Vagina (tissue), 2 donors: ENCODE measurements around the gene TNFRSF6B. TPM values are rescaled to one million over a fixed set of nuclear protein-coding genes. Genes with fewer than 3 reads are reported as not detected.
A peak's percentile ranks its signal among the peaks of the same experiment; 100 is the strongest.

Experiments
- DNase-seq, 2 donors: peaks; one replicate each; pipeline ENCODE4 v3.0.0-alpha.2; 2017; ENCODE audit errors: extremely low spot score in 2 of 2
- H3K27ac ChIP-seq: fragments of 200-600 bp; sonication (generic); one replicate; pipeline ENCODE4 v1.5.1; 2019
- H3K27me3 ChIP-seq: fragments of 200-600 bp; sonication (generic); one replicate; pipeline ENCODE4 v1.5.1; 2019
- H3K36me3 ChIP-seq, 2 donors: fragments of 200-600 bp; sonication (generic); one replicate each; pipeline ENCODE4 v1.5.1; 2017 to 2019
- H3K4me1 ChIP-seq: fragments of 200-600 bp; sonication (generic); one replicate; pipeline ENCODE4 v1.5.1; 2019
- H3K4me3 ChIP-seq, 2 donors: fragments of 200-600 bp; sonication (generic); 1 replicate in 1 of 2; 2 replicates in 1 of 2; pipeline ENCODE4 v1.5.1; 2016 to 2019
- H3K9me3 ChIP-seq: fragments of 200-600 bp; sonication (generic); one replicate; pipeline ENCODE4 v1.5.1; 2019
- CTCF ChIP-seq, 3 experiments: fragments of 450-650 bp in 2 of 3; fragments of 200-600 bp in 1 of 3; sonication (generic) in 1 of 3; IDR thresholded peaks; one replicate each; pipeline ENCODE4 v1.5.1; 2017 to 2019; ENCODE audit warnings: antibody characterized with exemption in 3 of 3, mild to moderate bottlenecking in 2 of 3, moderate library complexity in 2 of 3
- POLR2A ChIP-seq, 2 donors: fragments of 450-650 bp; IDR thresholded peaks; one replicate each; pipeline ENCODE4 v1.6.1; 2017; ENCODE audit warnings: antibody characterized with exemption in 2 of 2, mild to moderate bottlenecking in 2 of 2, moderate library complexity in 2 of 2
- POLR2AphosphoS5 ChIP-seq, 2 donors: sonication (generic); formaldehyde crosslinking; IDR thresholded peaks; one replicate each; pipeline ENCODE4 v1.9.0; 2017; ENCODE audit warnings: antibody characterized with exemption in 2 of 2, mild to moderate bottlenecking in 2 of 2, low read depth in 1 of 2; ENCODE audit not compliant: insufficient read depth in 1 of 2
- intact Hi-C: fragments of 100-400 bp; cut with DNase I; formaldehyde crosslinking; loops from one replicate; pipeline ENCODE4 v1.15.1; 2023
- total RNA-seq: library from RNA; depleted of rRNA; stranded (reverse); fragments of >200 nt; gene quantifications from one replicate; pipeline ENCODE4 v1.2.3, GENCODE V29; 2016

Gene TNFRSF6B
- total RNA-seq, 1 donor from 2014 or later: 16.7 TPM

- Histone ChIP-seq H3K27me3 (no peaks in the 10 kb centered on the region), H3K27ac (peak overlapping the region; percentile 84), H3K9me3 (no peaks in the 10 kb centered on the region), H3K4me1 (peaks cover 50% of the 10 kb centered on the region), H3K36me3 (peaks cover 0 to 21% of the 10 kb centered on the region in 2 donors), H3K4me3 (peak overlapping the region; percentile 54 to 85)
- DNase-seq: peak in 1 of 2 donors; percentile 96
- TF ChIP-seq CTCF (IDR thresholded peaks at IDR 0.05) (no peak), POLR2A (IDR thresholded peaks at IDR 0.05) (peak in 1 of 2 donors; percentile 56), POLR2AphosphoS5 (IDR thresholded peaks at IDR 0.05; ENCODE audit: insufficient read depth in 1 of 2, low read depth in 1 of 2) (peak; percentile 84 to 95)
- intact Hi-C loops: no loop called here
Observed at GRCh38 chr20:63740627-63741353, 44.3 kb downstream of the TNFRSF6B start.

DNA sequence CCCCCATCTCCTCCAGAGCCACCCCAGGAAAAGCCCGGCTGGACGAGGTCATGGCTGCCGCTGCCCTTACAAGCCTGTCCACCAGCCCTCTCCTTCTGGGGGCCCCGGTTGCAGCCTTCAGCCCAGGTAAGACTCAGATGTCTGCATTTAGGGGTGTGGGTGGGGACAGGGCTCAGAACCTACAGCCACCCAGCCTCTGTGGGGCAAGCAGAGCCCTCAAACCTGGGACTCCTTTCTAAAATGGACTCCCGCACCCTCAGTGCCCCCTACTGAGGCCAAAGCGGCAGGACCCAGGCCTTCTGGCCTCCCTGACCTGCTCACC is 44.9 kb downstream of the TNFRSF6B start:
- H3K27me3 ChIP-seq: no peaks in the 10 kb centered on the region
- H3K4me1 ChIP-seq: peaks cover 46% of the 10 kb centered on the region
- H3K9me3 ChIP-seq: no peaks in the 10 kb centered on the region
- TF ChIP-seq CTCF (IDR thresholded peaks at IDR 0.05) (no peak), POLR2A (IDR thresholded peaks at IDR 0.05) (no peak), POLR2AphosphoS5 (IDR thresholded peaks at IDR 0.05; ENCODE audit: insufficient read depth in 1 of 2, low read depth in 1 of 2) (no peak)
- H3K27ac ChIP-seq: peak overlapping the region; percentile 84
- DNase-seq: no peak
- H3K36me3 ChIP-seq: peaks cover 0 to 19% of the 10 kb centered on the region in 2 donors
- peak overlapping the region; percentile 54 to 85 for H3K4me3 ChIP-seq
- intact Hi-C loops: no loop called here

DNA sequence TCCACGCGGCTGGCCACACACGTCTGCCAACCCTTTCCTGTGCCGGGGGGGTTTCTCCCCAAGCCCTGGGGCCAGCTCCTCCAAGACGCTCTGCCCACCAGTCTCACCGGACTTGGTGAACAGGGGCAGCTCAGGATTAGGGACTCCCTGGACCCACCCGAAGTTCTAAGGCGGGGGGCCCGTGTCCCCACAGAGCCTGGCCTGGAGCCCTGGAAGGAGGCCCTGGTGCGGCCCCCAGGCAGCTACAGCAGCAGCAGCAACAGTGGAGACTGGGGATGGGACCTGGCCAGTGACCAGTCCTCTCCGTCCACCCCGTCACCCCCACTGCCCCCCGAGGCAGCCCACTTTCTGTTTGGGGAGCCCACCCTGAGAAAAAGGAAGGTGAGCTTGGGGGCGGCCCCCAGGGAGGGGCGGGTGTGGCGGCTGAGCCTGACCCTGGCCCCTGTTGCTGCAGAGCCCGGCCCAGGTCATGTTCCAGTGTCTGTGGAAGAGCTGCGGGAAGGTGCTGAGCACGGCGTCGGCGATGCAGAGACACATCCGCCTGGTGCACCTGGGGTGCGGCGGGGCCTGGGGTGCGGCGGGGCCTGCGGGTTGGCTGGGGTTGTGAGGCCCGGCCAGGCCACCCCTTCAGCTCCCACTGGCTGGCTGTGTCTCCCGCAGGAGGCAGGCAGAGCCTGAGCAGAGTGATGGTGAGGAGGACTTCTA is 45.4 kb downstream of the TNFRSF6B start:
- Histone ChIP-seq H3K4me1 (peaks cover 41% of the 10 kb centered on the region), H3K27ac (peak overlapping the region; percentile 84), H3K9me3 (no peaks in the 10 kb centered on the region), H3K27me3 (no peaks in the 10 kb centered on the region), H3K4me3 (peak overlapping the region; percentile 54 to 85), H3K36me3 (peaks cover 0 to 19% of the 10 kb centered on the region in 2 donors)
- no peak for DNase-seq
- no peak for TF ChIP-seq POLR2A (IDR thresholded peaks at IDR 0.05)
- no peak for TF ChIP-seq POLR2AphosphoS5 (IDR thresholded peaks at IDR 0.05; ENCODE audit: insufficient read depth in 1 of 2, low read depth in 1 of 2)
- no peak for TF ChIP-seq CTCF (IDR thresholded peaks at IDR 0.05)
- intact Hi-C loops: no loop called here

GRCh38 chr20:63742381-63743024 is 46.1 kb downstream of the TNFRSF6B start:
- Histone ChIP-seq H3K36me3 (peaks cover 0 to 19% of the 10 kb centered on the region in 2 donors), H3K27me3 (no peaks in the 10 kb centered on the region), H3K4me3 (no peak overlapping the region), H3K27ac (peak overlapping the region; percentile 84), H3K4me1 (peaks cover 34% of the 10 kb centered on the region), H3K9me3 (no peaks in the 10 kb centered on the region)
- intact Hi-C loops: no loop called here
- TF ChIP-seq CTCF (IDR thresholded peaks at IDR 0.05): no peak
- no peak for TF ChIP-seq POLR2AphosphoS5 (IDR thresholded peaks at IDR 0.05; ENCODE audit: insufficient read depth in 1 of 2, low read depth in 1 of 2)
- no peak for TF ChIP-seq POLR2A (IDR thresholded peaks at IDR 0.05)
- no peak for DNase-seq
